Stimulated activated CD8-positive, alpha-beta memory T cell treated with anti-CD3 and anti-CD28 coated beads, Interleukin-7, amount 100 ng/mL, for 48 hours (primary cell): ENCODE results near the gene THBD.

Experiments used
- DNase-seq, 2 donors: peaks; one replicate each; pipeline ENCODE4 v3.0.0-alpha.2; 2020; ENCODE audit warnings: low read depth in 1 of 2; ENCODE audit errors: extremely low read depth in 1 of 2

Gene THBD

DNA sequence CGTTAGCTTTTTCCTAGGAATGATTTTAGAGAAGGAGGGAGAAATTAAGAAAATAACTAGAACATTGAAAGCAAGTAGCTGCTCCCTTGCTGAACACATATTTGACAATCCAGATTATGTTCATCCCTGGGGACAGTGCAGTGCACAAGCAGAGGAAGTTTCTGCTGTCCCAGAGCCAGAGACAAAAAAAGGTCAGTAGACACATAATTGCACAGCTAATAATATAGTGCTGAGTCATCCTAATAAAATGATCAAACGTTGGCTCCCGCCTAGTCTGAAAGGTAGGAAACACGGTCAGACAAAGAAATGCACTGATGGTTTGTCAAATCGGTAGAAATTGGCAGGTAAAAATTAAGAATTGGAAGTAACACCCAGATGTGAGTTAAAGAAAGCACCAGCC, 36.0 kb downstream of the THBD start:
- no peak for DNase-seq

DNA sequence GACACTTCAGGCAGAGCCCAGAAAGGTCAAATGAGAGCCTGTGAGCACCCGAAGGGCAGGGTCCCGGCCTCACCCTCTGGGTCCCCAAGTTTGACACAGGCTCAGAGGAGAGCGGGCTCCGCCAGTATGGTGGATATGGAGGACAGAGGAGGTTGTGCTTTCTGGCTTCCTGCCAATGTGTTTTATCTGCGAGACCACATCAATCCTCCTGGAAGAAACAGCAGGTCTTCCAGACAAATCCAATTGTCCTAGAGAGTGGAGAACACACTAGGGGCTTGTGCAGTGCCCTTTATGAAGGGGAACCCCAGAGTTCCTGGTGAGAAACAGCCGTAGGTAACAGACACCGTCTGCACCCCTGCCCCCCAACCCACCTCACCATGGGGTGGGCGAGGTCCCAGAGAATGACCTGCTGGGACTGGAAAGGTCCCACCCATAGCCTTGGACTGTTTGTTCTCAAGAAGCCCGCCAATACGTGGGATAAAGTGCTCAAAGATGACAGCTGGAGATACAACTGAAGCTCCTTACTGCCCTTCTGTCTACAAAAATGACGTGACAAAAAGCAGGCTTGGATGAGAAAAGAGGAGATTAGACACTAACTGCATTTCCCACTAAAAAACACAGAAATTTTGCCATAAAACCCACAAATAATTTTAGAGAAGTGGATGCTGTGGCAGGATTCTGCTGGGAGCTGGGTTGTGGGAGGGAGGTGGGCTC, 38.3 kb downstream of the THBD start:
- no peak for DNase-seq

DNA sequence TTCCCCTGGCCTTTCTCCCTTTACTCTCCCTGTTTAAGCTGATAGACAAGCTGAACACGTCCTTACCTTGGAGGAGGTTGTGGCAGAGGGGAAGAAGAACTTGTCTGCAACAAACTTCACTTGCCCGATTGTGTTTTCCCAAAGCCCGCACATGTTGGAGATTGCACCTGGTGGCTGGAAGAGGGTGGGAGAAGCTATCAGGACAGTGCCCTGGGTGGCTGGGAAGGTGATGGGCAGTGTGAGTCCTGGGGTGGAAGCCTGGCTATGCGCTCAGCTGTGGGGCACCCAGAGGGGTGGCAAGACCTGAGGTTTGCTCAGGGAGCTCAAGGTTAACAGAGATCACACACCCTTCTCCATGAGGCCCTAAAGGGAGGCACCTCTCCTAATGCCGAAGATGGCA, 39.4 kb downstream of the THBD start:
- DNase-seq: no peak

DNA sequence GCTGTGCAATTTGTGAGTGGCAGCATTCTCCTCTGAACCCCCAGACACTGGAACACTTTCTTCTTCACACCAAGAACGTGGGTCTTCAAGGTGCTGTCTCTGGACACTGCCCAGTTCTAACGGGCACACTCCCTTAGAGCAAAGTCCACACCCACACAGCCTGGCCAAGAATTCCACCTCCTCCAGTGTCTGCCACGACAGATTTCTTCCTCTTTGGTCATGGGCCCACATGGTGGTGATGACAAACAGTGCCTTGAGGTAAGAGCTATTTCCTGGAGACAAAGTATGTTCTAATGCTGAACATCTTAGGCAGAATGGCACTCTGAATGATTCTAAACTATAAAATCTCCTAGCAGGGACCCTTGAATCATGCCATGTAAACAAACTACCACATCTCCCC, 39.8 kb downstream of the THBD start:
- no peak for DNase-seq

DNA sequence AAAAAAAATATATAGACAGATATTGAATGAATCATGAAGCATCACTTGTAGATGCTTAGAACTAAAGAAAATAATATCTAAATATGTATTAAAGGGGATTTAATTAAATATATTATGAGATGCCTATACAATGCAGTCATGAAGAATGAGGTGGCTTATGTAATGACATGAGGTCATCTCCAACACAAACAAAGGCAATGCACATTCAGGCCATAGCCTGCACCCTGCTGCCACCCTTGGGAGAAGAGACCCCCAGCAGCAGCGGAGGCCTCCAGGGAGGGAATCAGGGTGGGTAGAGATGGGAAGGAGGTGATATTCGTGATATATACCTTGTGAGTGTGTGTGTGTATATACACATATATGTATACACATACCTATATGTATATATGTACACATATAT, 40.8 kb downstream of the THBD start:
- DNase-seq: no peak

DNA sequence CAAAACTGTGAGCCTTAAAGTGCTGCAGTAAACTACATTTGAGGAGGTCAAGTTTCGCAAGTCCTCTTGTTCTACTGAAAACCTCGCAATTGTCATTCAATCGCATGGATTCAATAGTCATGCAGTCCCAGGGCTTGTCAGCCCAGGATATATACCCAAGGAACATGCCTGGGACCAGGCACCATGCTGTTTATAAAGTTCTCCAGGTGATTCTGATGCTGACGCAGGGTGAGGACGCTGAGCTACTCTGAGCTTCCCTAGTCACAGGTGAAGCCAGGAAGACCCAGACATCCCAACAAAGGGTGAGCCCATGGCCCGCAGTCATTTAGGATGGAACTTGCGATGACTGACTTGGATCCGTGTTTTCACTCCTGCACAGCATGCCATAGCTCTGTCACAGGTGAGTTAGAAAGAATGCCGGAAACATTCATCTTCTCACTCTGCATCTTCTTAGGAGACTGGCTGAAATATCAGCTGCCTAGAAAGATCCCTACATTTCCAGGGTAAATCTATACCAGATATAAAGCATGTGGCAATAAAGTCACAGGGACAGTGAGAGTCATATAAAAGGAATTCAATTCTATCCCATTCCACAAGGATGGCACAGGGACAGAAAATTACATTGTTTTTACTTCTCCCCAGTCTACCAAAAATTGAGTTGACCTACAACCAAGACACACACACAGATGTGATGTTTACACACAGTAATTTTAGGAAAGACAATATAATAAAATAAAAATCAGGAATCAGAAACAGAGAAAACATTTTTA, 41.4 kb downstream of the THBD start:
- DNase-seq: no peak

DNA sequence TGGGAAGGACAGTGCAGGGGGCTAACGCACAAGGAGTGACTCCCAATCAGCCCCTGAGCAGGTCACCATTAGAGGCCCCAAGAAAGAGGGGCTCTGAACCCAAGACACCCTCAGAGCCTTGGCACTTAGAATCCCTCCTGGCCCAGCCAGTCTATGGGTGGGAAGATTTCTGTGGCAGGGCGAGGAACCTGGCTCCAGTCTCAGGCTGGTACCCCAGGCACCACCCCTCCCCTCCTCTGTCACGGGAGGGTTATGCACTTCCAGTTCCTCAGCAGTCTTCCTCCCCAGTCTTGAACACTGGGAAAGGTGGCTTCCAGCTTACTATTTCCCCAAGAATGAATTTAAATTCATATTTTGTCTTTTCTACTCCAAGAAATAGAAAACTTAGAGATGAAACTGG, 42.0 kb downstream of the THBD start:
- DNase-seq: no peak

DNA sequence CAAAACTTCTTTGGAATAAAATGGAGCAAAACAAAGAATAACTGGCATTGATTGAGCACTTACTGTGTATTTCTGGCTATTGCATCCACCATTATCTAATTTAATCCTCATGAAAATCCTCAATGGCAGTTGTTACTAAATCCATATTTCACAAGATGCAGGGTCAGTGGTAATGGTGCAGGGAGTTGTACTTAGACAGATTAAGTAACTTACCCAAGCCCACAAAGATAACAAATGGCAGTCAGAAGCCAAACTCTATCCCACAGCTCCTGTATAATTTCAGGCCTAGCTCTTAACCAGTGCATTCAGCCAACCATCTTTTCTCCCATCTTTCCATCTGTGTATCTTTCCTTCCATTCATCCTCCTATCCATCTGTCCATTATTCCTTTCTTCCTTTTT, 43.7 kb downstream of the THBD start:
- no peak for DNase-seq

DNA sequence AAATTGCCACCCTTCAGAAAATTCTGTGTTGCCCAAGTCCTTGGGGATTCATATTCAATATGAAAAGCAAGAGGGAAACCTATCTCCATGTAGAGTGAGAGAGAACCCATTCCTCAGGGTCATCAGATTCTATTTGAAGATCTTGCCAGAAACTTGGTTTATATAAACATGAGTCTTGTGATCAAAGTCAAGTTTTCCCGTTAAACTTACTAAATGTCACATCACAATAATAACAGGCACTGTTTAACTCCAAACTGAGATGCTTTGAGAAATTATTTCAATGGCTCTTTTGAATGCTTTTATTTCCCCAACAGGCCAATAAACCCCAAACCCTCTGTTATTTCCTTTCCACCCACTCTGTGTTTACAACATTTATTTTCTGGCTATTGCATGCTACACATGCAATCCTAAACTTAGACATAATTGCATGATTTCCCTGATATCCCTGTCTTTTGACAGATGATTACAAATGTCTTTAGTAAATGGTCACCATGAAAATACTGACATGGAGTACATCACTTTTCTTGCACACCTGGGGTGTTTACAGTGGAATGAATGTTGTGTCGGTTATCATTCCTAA, 45.5 kb downstream of the THBD start:
- no peak for DNase-seq

DNA sequence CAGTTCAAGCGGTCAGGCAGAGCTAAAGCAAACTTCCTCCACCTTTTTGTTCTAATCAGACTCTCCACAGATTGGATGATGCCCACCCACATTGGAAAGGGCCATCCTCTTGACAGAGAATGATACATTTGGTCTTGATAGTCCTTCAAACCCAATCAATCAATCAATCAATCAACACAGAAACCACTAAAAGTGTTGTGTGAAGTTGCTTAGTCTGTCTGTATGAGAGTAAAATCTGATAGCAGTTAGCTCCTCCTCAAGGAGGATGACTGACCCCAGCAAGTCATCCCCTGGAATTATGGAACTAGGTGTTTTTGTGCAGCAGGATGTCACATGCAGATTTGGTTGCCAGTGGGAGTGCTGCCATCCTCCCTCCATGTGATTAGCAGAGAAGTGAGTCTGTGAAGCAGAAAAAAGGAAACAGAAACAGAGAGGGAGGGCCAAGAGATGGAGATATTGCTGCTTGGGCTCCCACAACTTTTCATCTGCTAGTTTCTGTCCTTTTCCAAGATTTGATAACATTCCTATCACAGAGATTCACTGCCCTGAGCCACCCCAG, 46.3 kb downstream of the THBD start:
- DNase-seq: no peak

DNA sequence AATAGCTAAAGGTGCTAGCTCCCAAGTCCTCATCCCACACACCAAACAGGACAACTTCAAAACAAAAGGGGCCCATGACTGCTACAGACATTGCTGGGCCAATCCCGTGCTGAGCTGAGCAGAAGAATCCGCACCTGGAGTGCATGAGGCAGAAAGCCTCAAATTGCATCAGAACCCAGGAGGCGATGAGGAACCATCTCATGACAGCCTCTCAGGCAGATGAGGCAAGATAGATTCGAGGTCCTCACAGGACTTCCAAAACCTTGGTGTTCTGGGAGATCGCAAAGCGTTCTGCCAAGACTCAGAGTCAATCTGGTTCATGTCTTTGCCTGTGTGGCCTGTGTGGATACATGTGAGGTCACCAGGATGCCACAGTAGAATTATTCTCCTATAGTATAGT, 47.2 kb downstream of the THBD start:
- no peak for DNase-seq

DNA sequence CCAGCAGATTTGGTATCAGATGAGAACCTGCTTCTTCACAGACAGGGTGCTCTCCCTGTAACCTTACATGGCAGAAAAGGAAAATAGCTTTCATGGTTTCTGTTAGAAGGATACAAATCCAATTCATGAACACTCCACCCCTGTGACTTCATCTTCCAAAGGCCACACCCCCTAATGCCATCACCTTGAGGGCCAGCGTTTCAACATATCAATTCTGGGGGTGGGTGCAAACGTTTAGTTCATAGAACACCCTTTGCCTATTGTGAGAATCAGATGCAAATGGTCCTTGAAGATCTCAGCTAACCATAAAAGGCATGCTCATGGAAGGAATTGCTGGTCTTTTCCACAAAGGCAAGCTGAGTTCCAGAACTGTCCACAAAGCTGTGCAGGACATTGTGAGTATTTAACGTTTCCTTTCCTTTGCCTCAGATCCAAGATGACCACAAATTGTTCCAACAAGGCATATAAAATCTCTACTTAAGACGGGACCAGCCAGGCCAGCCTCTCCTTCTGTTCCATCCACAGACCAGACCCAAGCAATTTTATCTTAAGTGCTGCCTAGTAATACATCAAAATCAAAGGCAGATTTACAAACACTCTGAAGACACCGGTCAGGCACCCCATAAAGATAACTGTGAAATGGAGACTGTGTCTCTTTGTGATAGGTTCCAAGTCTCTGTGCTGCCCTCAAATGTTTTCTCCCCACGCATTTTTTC, 49.1 kb downstream of the THBD start:
- no peak for DNase-seq

DNA sequence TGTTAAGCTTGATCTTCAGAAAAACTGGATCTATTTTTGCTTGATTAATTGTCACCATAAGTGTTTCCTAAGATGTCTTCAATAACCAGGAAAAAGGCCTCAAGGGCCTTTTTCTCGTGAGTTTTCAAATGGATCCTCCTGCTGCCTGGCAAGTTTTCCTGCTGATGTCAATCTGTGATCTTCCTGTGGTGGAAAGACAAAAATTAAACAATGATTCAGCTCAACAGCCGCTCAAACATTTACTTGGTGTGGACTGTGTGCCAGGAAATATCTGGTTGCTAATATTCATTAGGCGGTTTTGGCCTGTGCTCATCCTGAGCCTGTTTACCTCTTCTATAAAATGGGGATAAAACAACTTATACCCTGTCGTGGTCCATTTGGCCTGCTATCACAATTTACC, 49.7 kb downstream of the THBD start:
- DNase-seq: no peak

DNA sequence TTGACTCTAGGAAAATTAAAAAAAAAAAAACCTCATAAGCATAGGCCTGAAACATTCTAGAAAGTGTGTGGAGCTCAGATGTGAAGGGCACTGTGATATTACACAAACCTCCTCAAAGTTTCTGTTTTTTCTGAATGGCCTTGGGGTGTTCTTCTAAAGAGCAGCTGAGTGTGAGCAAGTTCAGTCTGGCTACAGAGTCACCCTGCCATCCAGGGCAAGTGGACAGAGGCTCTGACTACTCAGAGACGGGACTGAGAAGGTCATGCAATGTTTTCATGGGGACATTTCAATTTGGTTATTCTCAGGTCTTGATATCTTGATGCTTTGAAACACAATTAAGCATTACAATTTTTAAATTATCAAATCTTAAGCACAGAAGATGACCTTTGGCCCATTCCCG, 51.0 kb downstream of the THBD start:
- no peak for DNase-seq

DNA sequence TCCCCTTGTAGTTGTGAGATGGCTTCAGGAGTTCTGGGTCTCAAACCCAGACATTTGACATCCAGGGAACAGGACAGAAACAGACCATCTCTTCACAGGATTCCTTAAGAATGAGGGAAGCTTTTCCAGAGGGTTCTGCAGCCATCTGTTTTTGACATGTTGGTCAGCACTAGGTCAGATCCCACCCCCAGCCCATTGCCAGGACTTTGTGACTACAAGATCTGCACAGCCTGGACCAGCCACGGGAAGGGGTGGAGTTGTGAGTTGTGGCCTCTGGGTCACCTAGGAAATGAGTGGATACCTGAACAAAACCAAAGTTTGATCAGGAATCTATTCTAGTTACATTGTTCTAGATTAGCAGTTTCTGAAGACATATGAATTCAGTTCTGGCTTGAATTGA, 53.5 kb downstream of the THBD start:
- no peak for DNase-seq
